Fibroblast of gingiva (primary cell): ENCODE measurements around the gene KIF26A.

Experiments used
- DNase-seq: peaks from one replicate; pipeline ENCODE4 v3.0.0-alpha.2; 2011; ENCODE audit warnings: low read depth

The KIF26A gene

DNA sequence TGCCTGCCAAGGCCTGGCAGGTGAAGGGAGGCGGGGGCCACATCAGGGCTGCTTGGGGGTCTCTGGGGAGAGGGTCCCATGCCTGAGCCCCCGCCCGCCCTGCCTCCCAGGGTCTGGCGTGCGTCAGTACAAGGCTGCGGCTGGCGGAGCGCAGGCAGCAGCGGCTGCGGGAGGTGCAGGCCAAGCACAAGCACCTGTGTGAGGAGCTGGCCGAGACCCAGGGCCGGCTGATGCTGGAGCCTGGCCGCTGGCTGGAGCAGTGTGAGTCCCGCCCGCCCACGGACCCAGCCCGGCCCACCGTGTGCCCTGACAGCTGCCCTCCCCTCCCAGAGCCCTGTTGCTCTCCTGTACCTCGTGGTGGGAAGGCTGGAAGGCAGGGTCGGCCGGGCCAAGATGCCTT, 40.7 kb downstream of the KIF26A start:
- DNase-seq = no peak

DNA sequence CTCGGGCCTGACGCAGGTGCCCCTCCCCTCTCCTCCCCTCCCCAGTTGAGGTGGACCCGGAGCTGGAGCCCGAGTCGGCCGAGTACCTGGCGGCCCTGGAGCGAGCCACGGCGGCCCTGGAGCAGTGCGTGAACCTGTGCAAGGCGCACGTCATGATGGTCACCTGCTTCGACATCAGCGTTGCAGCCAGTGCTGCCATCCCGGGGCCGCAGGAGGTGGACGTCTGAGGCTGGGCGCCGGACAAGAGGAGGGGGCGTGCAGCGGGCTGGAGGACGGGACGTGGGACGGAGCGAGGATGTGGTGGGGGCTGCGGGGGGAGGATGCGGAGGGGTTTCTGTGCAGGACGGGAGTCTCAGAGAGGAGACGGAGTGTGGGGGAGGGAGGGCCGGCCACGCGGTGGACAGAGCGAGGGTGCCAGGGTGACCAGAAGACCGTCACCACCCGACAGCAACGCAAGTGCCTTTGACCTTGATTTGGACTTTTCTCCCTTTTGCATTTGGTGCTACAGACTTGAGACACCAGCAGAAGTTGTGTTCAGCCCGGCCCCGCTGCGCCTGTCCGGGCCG, 41.3 kb downstream of the KIF26A start:
- no peak for DNase-seq

DNA sequence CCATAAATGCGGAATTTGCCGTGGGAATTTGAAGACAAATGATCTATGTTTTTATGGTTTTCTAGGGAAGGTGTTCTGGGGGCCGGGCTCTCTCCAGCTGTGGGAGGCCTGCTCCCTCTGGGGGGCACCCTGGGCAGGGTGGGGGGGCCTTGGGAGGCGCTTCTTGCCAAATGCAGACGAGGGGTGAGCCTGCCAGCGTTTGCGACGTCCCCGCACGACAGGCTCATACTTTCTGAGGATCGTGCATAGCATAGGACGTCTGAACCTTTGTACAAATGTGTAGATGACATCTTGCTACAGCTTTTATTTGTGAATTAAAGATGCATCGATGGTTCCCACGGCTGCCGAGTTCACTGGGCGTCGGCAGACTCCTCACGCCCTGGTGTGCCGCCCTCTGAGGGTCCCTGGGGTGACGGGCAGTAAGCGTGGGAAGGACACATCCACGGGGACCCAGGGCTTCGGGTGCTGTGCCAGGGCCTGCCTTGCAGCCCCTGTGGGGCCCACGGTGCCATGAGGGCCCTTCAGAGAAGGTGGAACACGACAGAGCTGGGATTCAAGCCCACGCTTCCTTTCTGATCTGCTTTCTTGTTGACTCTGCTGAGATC, 42.3 kb downstream of the KIF26A start:
- DNase-seq = no peak

DNA sequence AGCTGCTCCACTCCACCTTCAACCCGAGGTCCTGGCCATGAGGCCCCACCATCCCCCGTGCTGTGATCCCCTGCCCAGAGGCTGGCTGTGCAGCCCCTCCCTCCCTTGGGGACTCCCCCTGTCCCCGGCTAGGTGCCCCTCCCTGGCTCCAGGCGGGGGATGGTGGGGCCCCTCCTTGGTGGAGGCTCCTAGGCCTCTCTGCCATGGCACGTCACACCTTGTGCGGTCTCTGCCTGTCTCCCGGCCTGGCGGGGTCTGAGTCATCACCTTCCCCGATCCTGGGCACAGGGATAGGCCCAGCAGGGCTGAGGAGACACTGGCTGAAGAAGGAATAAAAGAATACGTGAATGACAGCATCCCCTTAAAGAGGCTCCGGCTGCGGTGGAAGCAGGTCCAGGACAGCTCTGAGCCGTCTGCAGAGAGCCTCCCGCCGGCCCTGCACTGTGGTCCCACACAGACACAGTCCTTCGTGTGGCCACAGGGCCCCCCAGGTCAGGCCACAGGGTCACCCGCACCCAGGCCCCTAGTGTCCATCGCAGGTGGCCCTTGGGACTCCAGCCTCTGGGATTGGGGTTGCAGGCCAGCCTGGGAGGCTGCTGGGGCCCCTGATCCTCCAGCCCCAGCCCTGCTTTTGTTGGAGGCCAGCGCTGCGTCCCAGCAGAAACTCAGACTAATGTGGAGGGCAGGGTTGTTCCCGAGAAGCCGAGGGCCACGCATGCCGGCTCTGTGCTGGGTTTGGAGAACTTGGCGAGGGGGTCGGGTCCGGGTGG, 43.6 kb downstream of the KIF26A start:
- no peak for DNase-seq

- DNase-seq = no peak
Observed at GRCh38 chr14:104182857-104183425, 44.6 kb downstream of the KIF26A start.

- no peak for DNase-seq
Observed at GRCh38 chr14:104183796-104184195, 45.4 kb downstream of the KIF26A start.

DNA sequence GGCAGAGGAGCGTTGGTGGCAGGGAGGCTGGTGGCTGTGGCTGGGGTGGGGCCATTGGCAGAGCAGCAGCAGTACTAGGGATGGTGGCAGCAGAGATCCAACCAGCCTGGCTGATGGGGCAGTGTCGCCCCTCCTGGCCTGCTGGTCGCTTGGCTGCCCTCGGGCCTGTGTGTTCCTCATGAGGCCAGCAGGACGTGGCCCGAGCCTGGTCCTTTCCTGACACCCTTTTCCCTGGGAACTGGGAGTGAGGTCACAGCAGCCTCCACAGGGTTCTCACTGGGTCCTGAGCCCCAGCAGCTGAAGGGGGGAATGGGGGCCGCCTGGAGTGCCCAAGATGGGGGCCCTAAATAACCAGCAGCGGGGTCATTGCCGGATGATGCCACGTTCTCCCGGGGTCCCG, 46.1 kb downstream of the KIF26A start:
- no peak for DNase-seq

GRCh38 chr14:104184911-104185499, 46.6 kb downstream of the KIF26A start:
- DNase-seq = no peak

- no peak for DNase-seq
Observed at GRCh38 chr14:104185916-104186495, 47.6 kb downstream of the KIF26A start.

DNA sequence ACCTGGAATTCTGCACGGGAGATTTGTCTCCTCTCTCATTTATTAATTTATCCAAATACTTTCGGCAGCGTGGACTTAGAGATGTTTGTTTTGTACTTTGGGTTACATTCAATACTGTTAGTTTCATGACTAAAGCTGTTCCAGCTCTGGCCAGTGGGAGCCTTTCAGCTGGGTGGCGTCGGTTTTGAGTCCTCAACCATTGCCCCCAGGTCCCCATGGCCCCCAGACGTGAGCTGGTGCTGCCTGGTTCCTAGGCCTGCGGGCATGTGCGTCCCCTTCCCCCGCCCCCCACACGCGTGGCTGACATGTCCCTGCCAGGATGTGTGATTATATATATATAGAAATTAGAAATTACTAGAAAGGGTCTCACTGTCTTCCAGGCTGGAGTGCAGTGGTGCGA, 48.2 kb downstream of the KIF26A start:
- no peak for DNase-seq

DNA sequence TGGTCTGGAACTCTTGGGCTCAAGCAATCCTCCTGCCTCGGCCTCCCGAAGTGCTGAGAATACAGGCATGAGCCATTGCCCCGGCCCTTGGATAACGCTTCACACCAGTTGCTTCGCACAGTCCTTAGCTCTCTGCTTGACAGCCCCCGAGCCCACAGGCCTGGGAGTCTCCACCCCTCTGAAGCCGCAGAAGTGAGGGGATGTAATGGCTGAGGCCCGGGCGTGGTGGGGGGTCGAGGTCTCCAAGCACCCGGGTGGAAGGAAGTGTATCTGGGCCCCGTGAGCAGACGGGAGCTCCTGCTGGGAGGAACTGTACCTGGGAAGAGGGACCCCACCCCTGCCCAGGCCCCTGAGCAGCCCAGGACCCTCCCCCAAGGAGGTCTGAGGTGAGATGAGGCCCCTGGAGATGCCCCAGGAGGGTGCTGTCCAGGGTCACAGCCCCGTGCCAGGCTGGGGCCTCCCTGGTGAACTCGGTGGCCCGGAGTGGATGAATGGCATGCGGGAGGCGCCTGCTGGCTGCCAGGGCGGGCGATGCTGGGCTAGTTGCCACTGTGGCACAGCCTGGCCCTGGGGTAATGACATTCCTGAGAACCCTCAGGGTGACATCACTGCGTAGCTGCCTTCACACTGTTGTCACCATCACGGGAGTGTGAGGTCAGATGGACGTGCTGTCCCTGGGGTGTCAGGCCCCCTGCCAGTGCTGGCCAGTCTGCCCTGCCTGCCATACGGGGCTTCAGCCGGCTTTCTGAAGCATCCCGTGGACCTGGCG, 48.9 kb downstream of the KIF26A start:
- DNase-seq = no peak

- no peak for DNase-seq
Observed at GRCh38 chr14:104187931-104188726, 49.7 kb downstream of the KIF26A start.

DNA sequence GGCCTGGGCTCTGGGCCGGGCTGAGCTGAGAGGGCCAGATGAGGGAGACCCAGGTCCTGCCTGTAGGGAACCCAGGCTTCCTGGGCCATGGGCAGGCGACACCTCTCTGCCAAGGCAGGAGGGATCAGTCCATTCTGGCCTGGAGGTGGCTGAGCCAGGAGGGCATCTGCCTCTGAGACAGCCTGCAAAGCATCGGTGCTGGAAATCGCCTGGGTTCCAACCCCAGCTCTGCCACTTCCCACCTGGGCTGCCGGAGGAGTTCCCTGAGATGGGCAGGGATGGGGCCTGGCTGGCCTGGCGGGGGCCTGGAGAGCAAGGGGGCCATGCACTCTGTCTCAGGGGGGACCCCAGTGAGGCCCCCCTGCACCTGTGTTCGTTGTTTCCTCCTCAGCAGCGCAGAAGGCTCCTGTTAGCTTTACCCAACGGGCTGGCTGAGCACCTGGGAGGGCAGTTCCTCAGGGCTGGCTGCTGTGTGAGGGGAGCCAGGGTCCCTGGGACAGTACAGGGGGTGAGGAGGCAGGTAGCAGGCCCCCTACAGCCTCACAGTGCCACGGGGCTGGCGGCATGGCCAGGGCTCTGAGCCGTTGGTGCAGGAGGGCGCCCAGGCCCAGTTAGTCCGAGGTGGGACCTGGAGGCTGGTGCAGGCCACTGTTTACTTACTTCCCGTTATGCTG, 50.5 kb downstream of the KIF26A start:
- no peak for DNase-seq

DNA sequence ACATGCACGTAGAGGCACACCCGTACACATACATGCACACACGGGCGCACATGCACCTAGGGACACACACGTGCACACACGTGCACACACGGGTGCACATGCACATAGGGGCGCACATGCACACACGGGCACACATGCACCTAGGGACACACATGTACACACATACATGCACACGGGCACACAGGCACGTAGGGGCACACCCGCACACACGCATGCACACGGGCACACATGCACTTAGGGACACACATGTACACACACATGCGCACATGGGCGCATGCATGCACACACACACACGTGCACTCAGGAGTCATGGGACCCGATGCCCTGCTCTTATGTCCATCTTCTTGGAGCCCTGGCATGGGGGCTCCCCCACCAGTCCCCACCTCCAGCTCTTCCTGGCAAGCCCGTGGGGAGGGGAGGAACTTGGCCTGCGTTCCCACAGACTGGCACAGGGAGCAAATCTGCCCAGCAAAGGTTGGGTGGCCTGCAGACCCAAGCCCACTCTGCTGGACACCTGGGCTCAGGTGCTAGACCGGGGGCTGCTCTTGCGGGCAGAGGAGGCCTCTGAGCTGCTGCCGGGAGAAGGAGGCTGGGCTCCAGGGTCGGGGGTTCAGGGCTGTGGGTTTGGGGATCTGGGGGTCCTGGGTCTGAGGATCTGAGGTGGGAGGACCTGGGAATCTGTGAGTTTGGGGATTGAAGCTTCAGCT, 51.4 kb downstream of the KIF26A start:
- DNase-seq = peak; percentile 2

DNA sequence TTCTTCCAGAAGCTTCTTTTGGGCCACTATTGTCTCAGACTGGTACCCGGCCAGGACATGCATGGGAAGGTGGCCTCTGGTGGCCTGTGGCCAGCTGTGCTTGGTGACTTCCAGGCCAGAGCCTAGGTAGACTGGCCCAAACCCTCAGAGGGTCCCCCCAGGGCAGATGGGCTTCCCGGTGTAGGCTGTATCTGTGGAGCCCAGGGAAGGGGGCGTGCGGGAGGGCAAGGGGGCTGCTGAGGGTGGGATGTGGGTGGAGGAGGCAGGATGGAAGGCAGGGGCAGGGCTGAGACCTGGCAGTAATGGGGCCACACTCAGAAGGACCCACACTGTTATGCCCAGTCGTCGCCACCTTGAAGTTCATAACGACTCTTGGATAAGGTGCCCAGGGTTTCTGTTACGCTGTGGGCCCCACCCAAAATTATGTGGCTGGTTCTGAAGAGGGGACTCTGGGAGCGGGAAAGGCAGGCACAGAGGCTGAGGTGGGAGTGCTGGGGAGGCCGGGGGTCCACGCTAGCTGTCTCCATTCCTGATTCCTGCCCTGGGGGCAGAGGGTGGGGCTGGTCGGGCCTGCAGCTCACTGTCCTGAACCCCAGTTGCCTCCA, 52.1 kb downstream of the KIF26A start:
- DNase-seq = no peak

DNA sequence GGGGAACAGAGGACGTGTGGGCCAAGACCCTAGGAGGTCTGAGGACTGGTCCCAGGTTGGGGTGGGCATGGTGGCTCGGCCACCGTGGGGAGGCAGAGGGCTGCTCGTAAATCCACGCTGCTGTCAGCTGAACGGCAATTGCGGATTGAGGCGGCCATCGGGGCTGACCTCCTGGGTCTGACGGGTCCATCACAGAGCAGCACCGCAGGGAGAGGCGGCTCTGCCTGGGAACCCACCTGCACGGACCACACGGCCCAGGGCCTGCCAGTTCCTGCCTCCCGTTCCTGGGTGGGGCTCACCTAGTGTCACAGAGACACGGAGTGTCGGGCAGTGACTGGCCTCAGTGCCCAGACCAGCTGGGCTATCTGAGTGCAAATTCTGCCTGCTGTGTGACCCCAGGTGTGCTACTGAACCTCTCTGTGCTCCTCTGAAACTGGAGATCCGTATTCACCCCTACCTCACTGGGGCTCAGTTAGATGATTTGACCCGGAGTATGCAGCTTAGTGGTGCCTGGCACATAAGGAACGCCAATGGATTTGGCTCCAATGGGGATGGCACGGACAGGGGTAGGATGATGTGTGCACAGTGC, 53.1 kb downstream of the KIF26A start:
- no peak for DNase-seq

DNA sequence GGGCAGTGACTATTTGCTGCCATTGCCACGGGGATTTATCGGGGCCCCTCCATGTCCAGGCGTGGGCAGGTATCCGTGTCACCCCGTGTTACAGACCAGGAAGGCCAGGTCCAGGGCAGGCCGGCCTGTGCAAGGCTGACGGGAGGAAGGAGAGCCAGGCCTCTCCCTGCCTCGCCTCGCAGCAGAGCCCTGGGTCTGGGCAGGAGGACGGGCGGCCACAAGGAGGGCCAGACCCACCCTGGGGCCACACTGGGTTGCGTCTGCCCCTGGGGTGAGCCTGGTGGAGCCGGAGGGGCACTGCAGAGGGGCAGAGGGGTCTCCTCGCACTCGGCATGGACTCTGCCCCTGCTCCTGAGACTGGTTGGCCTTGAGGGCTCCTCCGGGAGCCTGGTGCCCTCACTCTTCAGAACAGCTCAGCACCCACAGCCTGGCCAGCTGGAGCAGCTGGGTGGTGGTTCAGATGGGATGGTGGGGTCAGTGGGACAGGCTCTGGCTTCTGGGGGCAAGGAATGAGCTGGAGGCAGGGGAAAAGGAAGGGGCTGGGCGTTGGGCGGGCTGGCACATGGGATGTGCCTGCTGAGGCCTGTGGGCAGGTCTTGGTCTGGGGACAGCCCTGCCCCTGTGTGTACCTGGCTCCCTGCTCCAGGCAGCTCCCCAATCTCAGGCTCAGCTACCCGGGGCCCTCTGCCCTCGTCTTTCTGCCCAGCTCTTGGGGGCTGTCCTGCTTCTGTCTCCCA, 53.9 kb downstream of the KIF26A start:
- no peak for DNase-seq

DNA sequence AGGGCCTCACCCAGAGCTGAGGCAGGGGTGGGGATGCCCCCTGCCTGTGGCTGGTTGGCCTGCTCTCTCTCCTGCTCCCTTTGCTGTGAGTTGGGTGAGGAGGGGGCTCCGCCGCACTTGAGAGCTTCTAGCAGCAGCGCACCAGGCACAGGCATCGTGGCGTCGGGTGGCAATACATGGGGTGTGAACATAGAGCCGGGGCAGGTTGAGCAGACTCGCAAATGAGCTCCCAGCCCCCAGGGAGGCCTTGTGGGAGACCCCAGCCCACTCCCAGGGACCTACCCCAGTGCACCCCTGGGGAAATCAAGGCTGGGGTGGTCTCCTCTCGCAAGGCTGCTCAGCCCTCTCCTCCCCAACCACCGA, 54.5 kb downstream of the KIF26A start:
- DNase-seq = no peak
